GM21737 (cell line): ENCODE measurements around the gene GFPT2.

ENCODE experiments used
- ATAC-seq: cut with Tn5 transposase; IDR thresholded peaks from one replicate; pipeline ENCODE4 v1.9.1; 2021; ENCODE audit warnings: mild to moderate bottlenecking, moderate library complexity; ENCODE audit not compliant: unreplicated experiment

GFPT2 gene

GRCh38 chr5:180353048-180353979, at the start of gene GFPT2:
Gene GFPT2 (minus strand): TSS chr5:180353336. CDS start chr5:180353217, 119 bp downstream.
- no peak for ATAC-seq

- no peak for ATAC-seq
Measured at GRCh38 chr5:180402716-180403115, 49.6 kb upstream of the GFPT2 start.

- ATAC-seq: no peak
Measured at GRCh38 chr5:180401229-180401907, 48.2 kb upstream of the GFPT2 start.

DNA sequence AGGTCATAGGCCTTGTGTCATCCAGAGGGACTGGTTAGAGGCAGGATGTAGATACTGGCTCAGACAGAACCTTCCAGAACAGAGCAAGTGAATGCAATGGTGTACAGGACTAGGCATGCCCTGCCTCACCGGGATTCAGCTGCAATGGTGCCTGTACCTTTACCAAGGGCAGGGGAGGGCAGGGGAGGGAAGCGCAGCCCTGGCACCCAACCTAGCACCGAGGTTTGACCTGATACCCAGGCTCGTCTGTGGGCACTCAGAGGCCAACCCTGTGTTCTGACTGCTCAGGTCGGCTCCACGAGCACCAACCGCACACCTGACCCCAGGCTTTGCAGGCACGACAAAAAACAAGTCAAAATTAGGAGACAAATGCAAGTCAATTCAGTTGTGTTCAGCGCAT, 47.3 kb upstream of the GFPT2 start:
- ATAC-seq: no peak

DNA sequence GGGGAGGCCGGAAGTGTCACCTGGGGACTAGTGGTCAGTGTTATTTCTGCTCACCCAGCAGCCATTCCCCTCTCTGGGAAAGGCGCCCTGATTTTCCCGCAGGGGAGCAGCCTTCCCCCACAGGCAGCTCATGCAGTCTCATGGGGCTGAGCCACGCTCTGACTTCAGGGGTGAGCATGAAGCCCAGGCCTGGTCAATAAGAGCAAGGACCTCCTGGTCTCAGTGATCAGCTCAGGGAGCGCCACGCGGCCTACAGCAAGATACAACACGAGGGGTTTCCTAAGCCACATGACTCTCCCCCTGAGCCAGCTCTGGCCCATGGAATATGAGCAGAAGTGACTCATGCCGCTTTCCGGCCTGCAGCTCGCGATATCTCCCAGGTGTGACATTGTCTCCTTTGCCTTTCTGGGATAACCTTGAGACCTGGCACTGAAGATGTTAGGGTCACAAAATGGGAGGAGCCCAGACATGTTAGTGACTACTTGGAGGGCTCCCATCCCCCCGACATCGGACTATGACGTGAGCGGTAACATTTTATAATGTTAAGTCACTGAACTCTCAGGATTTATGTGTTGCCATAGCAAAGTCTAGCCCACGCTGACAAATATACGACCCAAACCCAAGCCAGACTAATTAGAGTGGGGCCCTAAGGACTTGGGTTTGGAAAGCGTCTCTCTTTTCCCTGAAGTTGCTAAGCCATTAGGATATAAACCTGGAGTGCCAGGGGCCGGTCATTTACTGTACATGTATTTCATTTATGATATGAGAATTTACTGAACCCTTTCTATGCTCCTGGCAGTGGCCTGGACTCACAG, 46.5 kb upstream of the GFPT2 start:
- no peak for ATAC-seq

DNA sequence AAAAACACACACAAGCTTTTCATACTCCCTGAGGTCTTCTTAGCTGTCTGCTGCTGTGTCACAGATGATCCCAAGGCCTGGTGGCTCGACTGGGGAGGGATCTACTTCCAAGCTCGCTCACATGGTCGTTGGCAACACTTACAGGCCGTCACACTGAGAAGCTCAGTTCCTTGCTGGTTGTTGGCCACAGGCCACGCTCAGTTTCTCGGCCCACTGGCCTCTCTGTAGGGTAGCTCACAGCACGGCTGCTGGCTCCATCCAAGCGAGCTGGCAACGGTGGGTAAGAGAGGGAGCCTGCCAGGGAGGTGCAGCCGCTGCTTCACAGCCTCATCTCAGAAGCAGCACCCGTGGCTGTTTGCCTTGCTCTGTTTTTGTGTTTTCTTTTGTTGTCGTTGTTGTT, 43.8 kb upstream of the GFPT2 start:
- no peak for ATAC-seq

GRCh38 chr5:180395540-180396274, 42.6 kb upstream of the GFPT2 start:
- ATAC-seq: no peak

- no peak for ATAC-seq
Measured at GRCh38 chr5:180394031-180394636, 41.0 kb upstream of the GFPT2 start.

GRCh38 chr5:180391276-180391675, 38.1 kb upstream of the GFPT2 start:
- ATAC-seq: no peak

DNA sequence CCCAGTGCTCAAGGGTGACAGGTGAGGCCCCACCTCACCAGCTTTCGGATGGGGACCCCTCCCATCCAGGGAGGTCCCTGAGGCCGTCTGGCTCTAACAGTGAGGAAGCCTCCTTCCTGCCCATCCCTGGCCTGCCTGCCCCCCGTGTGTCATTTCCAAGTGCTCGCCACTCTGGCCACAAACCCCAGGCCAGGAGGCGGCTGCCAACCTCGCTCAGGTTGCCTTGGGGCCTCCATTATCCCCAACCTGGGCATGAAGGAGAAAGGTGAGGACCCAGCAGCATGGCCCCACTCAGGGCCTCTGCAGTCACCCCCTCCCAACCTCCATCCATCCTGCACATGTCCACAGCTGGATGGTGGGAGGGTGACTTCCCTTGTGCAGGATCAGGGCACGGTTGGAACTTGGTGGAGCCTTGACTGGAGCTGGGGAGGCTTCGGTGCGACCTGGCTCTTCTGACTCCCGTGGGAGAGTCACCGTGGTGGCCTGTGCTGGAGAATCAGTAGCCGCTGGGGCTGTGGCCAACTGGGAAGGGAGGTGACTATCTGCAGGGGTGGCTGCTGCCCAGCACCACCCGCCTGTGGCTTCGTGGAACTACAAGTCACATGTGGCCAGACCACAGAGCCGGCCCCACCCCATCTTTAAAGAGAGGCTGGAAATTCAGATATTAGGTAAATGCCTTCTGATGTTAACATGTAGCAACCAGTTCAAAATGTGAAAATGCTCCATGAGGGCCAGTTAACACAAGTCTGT, 37.5 kb upstream of the GFPT2 start:
- ATAC-seq: no peak

DNA sequence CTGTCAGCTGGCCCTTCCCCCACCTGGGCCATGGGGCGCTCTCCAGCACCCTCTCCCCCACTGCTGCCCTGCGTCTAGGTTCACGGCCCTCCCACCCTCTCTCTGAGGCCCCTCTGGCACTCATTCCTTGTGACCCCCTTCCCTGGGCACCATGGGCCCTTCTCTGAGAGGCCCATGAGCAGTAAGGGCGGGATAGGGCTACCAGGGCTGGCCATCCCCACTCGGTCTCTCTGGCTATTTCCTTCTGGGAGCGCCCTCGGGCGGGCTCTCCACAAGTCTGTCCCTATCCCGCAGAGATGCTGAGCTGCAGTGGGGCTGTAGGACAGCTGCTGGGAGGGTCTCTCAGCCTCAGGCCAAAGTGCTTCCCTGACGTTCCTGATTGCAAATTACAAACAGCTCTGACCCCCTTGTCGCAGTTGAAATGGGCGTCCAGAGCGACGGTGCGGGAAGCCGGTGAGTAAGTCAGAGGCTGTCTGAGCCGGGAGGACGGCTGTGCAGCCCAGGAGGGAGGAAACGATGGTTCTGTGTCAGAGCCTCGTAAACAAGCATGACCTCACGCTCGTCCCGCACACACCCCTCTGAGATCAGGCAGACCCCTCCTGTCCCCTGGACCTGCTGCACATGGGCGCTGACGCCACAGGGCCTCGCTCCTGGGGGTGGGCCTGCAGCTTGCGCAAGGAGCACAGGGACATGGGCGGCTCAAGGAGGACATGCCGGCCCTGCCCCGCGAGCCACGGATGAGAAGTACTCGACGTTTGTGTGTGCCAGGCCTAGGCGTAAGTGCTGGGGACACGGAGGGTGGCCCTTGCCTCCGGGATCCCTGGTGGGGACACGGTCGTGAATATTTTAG, 36.3 kb upstream of the GFPT2 start:
- no peak for ATAC-seq

GRCh38 chr5:180387798-180388197, 34.7 kb upstream of the GFPT2 start:
- no peak for ATAC-seq

- no peak for ATAC-seq
Measured at GRCh38 chr5:180382926-180383325, 29.8 kb upstream of the GFPT2 start.

DNA sequence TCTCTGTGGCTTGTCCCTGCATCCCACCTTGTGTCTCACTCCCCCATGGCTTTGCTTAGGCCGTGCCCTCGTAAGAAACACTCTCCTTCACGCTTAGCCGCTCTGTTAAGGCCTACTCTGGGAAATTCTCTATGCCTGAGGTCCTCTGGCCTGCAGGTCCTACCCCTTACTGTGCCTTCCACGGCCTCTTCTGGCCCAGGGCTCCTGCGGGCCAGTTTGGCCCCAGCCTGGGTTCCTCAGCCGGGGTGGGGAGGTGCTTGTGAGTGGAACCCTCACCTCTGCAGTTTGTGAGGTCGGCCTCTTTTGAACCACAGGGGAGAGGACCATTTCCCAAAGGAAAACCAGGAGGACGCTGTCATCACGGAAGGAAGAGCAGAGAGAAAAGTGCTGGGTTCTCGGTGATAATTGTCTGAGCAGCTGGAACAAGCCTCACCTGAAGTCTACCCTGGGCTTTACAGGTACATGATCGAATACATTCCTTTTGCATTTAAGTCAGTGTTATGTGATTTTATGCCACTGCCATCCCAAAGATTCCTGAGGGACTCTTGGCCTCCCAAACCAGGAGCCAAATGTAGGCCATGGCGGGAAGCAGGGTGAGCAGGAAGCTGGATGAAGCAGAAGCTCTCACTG, 28.8 kb upstream of the GFPT2 start:
- ATAC-seq: no peak

- no peak for ATAC-seq
Measured at GRCh38 chr5:180381428-180381827, 28.3 kb upstream of the GFPT2 start.

GRCh38 chr5:180380856-180381255, 27.7 kb upstream of the GFPT2 start:
- ATAC-seq: no peak

DNA sequence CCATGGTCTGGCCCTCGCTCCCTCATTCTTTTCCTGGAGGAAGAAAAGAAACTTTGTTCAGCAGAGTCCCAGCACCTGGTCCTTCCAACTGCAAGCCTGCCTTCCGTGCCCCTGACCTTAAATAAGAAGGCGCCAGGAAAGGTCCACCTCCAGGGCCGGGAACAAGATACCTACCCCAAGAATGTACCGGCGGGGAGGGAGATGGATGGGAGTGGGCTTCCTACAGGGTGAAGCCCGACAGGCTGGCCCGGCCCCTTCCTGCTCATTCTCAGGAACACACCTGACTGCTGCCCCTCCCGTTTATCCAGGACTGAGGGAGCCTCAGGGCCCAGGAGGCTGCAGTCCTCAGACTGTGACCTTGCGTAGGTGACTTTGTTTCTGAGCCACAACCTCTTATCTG, 27.3 kb upstream of the GFPT2 start:
- no peak for ATAC-seq
